Ascending aorta (tissue), 2 donors: ENCODE data around the gene USP30. TPM values are rescaled to one million over a fixed set of nuclear protein-coding genes. Genes with fewer than 3 reads are reported as not detected.
A peak's percentile ranks its signal among the peaks of the same experiment; 100 is the strongest.

ENCODE experiments used
- DNase-seq, 2 donors: peaks; one replicate each; pipeline ENCODE4 v3.0.0-alpha.2; 2019; ENCODE audit warnings: low spot score in 2 of 2
- H3K27ac ChIP-seq, 2 donors: fragments of 200-600 bp; sonication (generic); one replicate each; pipeline ENCODE4 v1.5.1; 2016 to 2017; ENCODE audit warnings: mild to moderate bottlenecking in 1 of 2
- H3K27me3 ChIP-seq: fragments of 200-600 bp; sonication (generic); one replicate; pipeline ENCODE4 v1.5.1; 2017
- H3K36me3 ChIP-seq, 2 donors: fragments of 200-600 bp; sonication (generic); one replicate each; pipeline ENCODE4 v1.5.1; 2016
- H3K4me1 ChIP-seq, 2 donors: fragments of 200-600 bp; sonication (generic); one replicate each; pipeline ENCODE4 v1.5.1; 2016 to 2017; ENCODE audit warnings: mild to moderate bottlenecking in 1 of 2
- H3K4me3 ChIP-seq, 2 donors: fragments of 200-600 bp; sonication (generic); one replicate each; pipeline ENCODE4 v1.5.1; 2016 to 2017; ENCODE audit warnings: mild to moderate bottlenecking in 1 of 2
- H3K9me3 ChIP-seq, 2 donors: fragments of 200-600 bp; sonication (generic); one replicate each; pipeline ENCODE4 v1.5.1; 2016
- CTCF ChIP-seq, 3 experiments: fragments of 200-600 bp in 2 of 3; fragments of 450-650 bp in 1 of 3; sonication (generic) in 2 of 3; IDR thresholded peaks; one replicate each; pipeline ENCODE4 v1.5.1; 2016 to 2019; ENCODE audit warnings: antibody characterized with exemption in 3 of 3, mild to moderate bottlenecking in 1 of 3, moderate library complexity in 1 of 3
- intact Hi-C: fragments of 100-400 bp; cut with DNase I; formaldehyde crosslinking; loops from one replicate; pipeline ENCODE4 v1.15.1; 2023
- total RNA-seq: library from RNA; depleted of rRNA; stranded (reverse); fragments of >200 nt; gene quantifications from one replicate; pipeline ENCODE4 v1.1.0, GENCODE V29; 2016

The USP30 gene
- total RNA-seq, 1 donor from 2014 or later: 36.0 TPM

- H3K36me3 ChIP-seq: no peaks in the 10 kb centered on the region
- peaks cover 0 to 6% of the 10 kb centered on the region in 2 donors for H3K4me1 ChIP-seq
- peak overlapping the region; percentile 15 to 37 for H3K27ac ChIP-seq
- H3K9me3 ChIP-seq: no peaks in the 10 kb centered on the region
- no peak for TF ChIP-seq CTCF (IDR thresholded peaks at IDR 0.05)
- H3K4me3 ChIP-seq: peak overlapping the region in 1 of 2 donors; percentile 34
- intact Hi-C loops: no loop called here
- no peak for DNase-seq
- no peaks in the 10 kb centered on the region for H3K27me3 ChIP-seq
Observed at GRCh38 chr12:109131154-109132050, 79.0 kb downstream of the USP30 start.

GRCh38 chr12:109134186-109134917 is 82.0 kb downstream of the USP30 start:
- no peak overlapping the region for H3K4me3 ChIP-seq
- peak in 2 of 3 experiments; percentile 18 to 22 for TF ChIP-seq CTCF (IDR thresholded peaks at IDR 0.05)
- peaks cover 0 to under 1% of the 10 kb centered on the region in 2 donors for H3K36me3 ChIP-seq
- H3K9me3 ChIP-seq: no peaks in the 10 kb centered on the region
- peaks cover 0 to 6% of the 10 kb centered on the region in 2 donors for H3K4me1 ChIP-seq
- peak overlapping the region in 1 of 2 donors; percentile 31 for H3K27ac ChIP-seq
- no peaks in the 10 kb centered on the region for H3K27me3 ChIP-seq
- intact Hi-C loops: no loop called here
- no peak for DNase-seq

- intact Hi-C loops: no loop called here
- no peak overlapping the region for H3K4me3 ChIP-seq
- H3K27ac ChIP-seq: no peak overlapping the region
- H3K27me3 ChIP-seq: no peaks in the 10 kb centered on the region
- H3K9me3 ChIP-seq: no peaks in the 10 kb centered on the region
- no peak for TF ChIP-seq CTCF (IDR thresholded peaks at IDR 0.05)
- H3K4me1 ChIP-seq: peaks cover 0 to 6% of the 10 kb centered on the region in 2 donors
- H3K36me3 ChIP-seq: peaks cover 0 to 11% of the 10 kb centered on the region in 2 donors
- DNase-seq: no peak
Observed at GRCh38 chr12:109137055-109137454, 84.7 kb downstream of the USP30 start.

Other genes with a start within 250 kb of the USP30 start
- gene SSH1, start 195.0 kb upstream of the USP30 start, total RNA-seq: 16.1 TPM
- not detected for gene DAO, start 172.5 kb upstream of the USP30 start, total RNA-seq
- gene SVOP, start 31.5 kb upstream of the USP30 start, total RNA-seq: not detected
- gene ALKBH2, start 40.9 kb downstream of the USP30 start, total RNA-seq: 18.6 TPM
- 42.4 TPM for gene UNG, start 45.0 kb downstream of the USP30 start, total RNA-seq
- gene ACACB, start 64.0 kb downstream of the USP30 start, total RNA-seq: 140 TPM